ENCODE measurements around the gene DLEU7.

DLEU7 gene

GRCh38 chr13:50842990-50843256 lies 569 bp downstream of the DLEU7 start:
- TF ChIP-seq CTCF (IDR thresholded peaks at IDR 0.05; ENCODE audit: extremely low read depth, missing control alignments): no peak
- no peak for DNase-seq (ENCODE audit: low spot score)

GRCh38 chr13:50842251-50842989 lies 1.1 kb downstream of the DLEU7 start:
- TF ChIP-seq CTCF (IDR thresholded peaks at IDR 0.05; ENCODE audit: extremely low read depth, missing control alignments): no peak
- DNase-seq (ENCODE audit: low spot score): no peak

- DNase-seq (ENCODE audit: low spot score): no peak
- no peak for TF ChIP-seq CTCF (IDR thresholded peaks at IDR 0.05; ENCODE audit: extremely low read depth, missing control alignments)
These were observed 1.7 kb downstream of the DLEU7 start for GRCh38 chr13:50841786-50842185.

GRCh38 chr13:50840284-50840683 lies 3.2 kb downstream of the DLEU7 start:
- no peak for DNase-seq (ENCODE audit: low spot score)

GRCh38 chr13:50839828-50840227 lies 3.7 kb downstream of the DLEU7 start:
- TF ChIP-seq CTCF (IDR thresholded peaks at IDR 0.05; ENCODE audit: extremely low read depth, missing control alignments): no peak
- no peak for DNase-seq (ENCODE audit: low spot score)

More at GRCh38 chr13:50840284-50840683, 3.2 kb downstream of the DLEU7 start:
- TF ChIP-seq CTCF (IDR thresholded peaks at IDR 0.05; ENCODE audit: extremely low read depth, missing control alignments): no peak

GRCh38 chr13:50838701-50839100 lies 4.8 kb downstream of the DLEU7 start:
- no peak for DNase-seq (ENCODE audit: low spot score)
- TF ChIP-seq CTCF (IDR thresholded peaks at IDR 0.05; ENCODE audit: extremely low read depth, missing control alignments): no peak

- DNase-seq (ENCODE audit: low spot score): no peak
These were observed 5.5 kb downstream of the DLEU7 start for GRCh38 chr13:50838031-50838430.

More at GRCh38 chr13:50838031-50838430, 5.5 kb downstream of the DLEU7 start:
- TF ChIP-seq CTCF (IDR thresholded peaks at IDR 0.05; ENCODE audit: extremely low read depth, missing control alignments): no peak
